Measurements from ENCODE around the gene WNK1. TPM values are rescaled to one million over a fixed set of nuclear protein-coding genes. Genes with fewer than 3 reads are reported as not detected.

WNK1 gene
- total RNA-seq, 1 donor from 2014 or later, result 178 TPM

- Histone ChIP-seq H3K27ac (peak overlapping the region; percentile 98 to 99), H3K36me3 (no peaks in the 10 kb centered on the region), H3K27me3 (no peaks in the 10 kb centered on the region), H3K4me3 (no peak overlapping the region), H3K4me1 (peaks cover 0 to 2% of the 10 kb centered on the region in 2 donors), H3K9me3 (no peaks in the 10 kb centered on the region)
- DNase-seq (ENCODE audit: low spot score in 2 of 2), result no peak
- no peak for TF ChIP-seq CTCF (IDR thresholded peaks at IDR 0.05)
- intact Hi-C loops (cut with DNase I), result loop anchor here (2.0 to 10.0 kb wide), 5 partner anchors 65 to 845 kb away; partner anchors contain the start of genes ERC1 and FBXL14
Measured at GRCh38 chr12:749751-750270, 2.6 kb upstream of the WNK1 start.

- no peak for DNase-seq (ENCODE audit: low spot score in 2 of 2)
- H3K4me3 ChIP-seq, result peak overlapping the region; percentile 83 to 90
- no peaks in the 10 kb centered on the region for H3K36me3 ChIP-seq
- intact Hi-C loops (cut with DNase I), result loop anchor here (1.0 to 10.0 kb wide), 6 partner anchors 64 to 844 kb away; partner anchors contain the start of genes ERC1 and FBXL14
- H3K9me3 ChIP-seq, result no peaks in the 10 kb centered on the region
- H3K27me3 ChIP-seq, result no peaks in the 10 kb centered on the region
- TF ChIP-seq CTCF (IDR thresholded peaks at IDR 0.05), result no peak
- peak overlapping the region; percentile 98 to 99 for H3K27ac ChIP-seq
- H3K4me1 ChIP-seq, result peaks cover 0 to 4% of the 10 kb centered on the region in 2 donors
Measured at GRCh38 chr12:750366-751191, 1.8 kb upstream of the WNK1 start.

GRCh38 chr12:751192-751998, 984 bp upstream of the WNK1 start:
- peak; percentile 64 to 96 for DNase-seq (ENCODE audit: low spot score in 2 of 2)
- TF ChIP-seq CTCF (IDR thresholded peaks at IDR 0.05), result peak; percentile 68 to 75 (median 69)
- no peaks in the 10 kb centered on the region for H3K36me3 ChIP-seq
- peak overlapping the region; percentile 98 to 99 for H3K27ac ChIP-seq
- peaks cover 0 to 9% of the 10 kb centered on the region in 2 donors for H3K4me1 ChIP-seq
- H3K9me3 ChIP-seq, result no peaks in the 10 kb centered on the region
- intact Hi-C loops (cut with DNase I), result loop anchor here (1.0 to 10.0 kb wide), 6 partner anchors 63 to 843 kb away; partner anchors contain the start of genes ERC1 and FBXL14
- H3K27me3 ChIP-seq, result no peaks in the 10 kb centered on the region
- H3K4me3 ChIP-seq, result peak overlapping the region; percentile 83 to 90

GRCh38 chr12:752695-753610, 574 bp downstream of the WNK1 start:
- intact Hi-C loops (cut with DNase I), result loop anchor here (1.0 to 10.0 kb wide), 6 partner anchors 120 to 842 kb away; partner anchors contain the start of genes ERC1, FBXL14 and RAD52
- Histone ChIP-seq H3K27ac (peak overlapping the region; percentile 98 to 99), H3K9me3 (no peaks in the 10 kb centered on the region), H3K4me1 (peaks cover 0 to 15% of the 10 kb centered on the region in 2 donors), H3K4me3 (peak overlapping the region; percentile 83 to 90), H3K36me3 (no peaks in the 10 kb centered on the region), H3K27me3 (no peaks in the 10 kb centered on the region)
- TF ChIP-seq CTCF (IDR thresholded peaks at IDR 0.05), result peak in 1 of 3 experiments; percentile 9
- DNase-seq (ENCODE audit: low spot score in 2 of 2), result peak in 1 of 2 donors; percentile 80
